RWPE1 (cell line): ENCODE data around the gene CNKSR3.

Source experiments
- CTCF ChIA-PET: fragments of 350-600 bp; sonication (Branson Sonifier 250); formaldehyde crosslinking; extraction: SDS; loops from one replicate; lab custom pipeline; 2021; lab: Yijun Ruan, JAX
- POLR2A ChIA-PET: fragments of 400-600 bp; formaldehyde crosslinking; extraction: SDS; loops from one replicate; lab custom pipeline; 2020; ENCODE audit warnings: antibody characterized with exemption; ENCODE audit not compliant: low non-redundant PET; lab: Yijun Ruan, JAX
- DNase-seq: peaks from one replicate; pipeline ENCODE4 v3.0.0; 2012; ENCODE audit warnings: low spot score
- H3K27ac ChIP-seq: fragments of 450-650 bp; 2 replicates; pipeline ENCODE4 v1.5.1; 2017
- TF ChIP-seq, protein P1 (sequence below): fragments of 450-650 bp; conservative IDR thresholded peaks from 2 replicates; pipeline ENCODE4 v1.5.1; 2017; ENCODE audit warnings: low read depth, mild to moderate bottlenecking

The CNKSR3 gene

DNA sequence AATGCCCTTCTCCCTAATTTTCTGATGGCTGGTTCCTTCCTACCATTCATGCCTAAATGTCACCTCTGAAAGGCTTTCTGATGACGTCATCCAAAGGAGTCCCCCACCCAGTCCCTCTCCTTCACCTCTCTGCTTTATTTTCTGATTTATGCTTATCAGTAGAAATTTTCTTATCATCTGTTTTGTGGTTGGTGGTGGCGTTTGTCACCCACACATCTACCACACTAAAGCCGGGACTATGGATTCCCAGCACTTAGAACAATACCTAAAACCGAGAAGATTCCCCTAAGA is 9.0 kb downstream of the CNKSR3 start:
- POLR2A ChIA-PET = no interaction called here
- H3K27ac ChIP-seq = no peak overlapping the region
- CTCF ChIA-PET = no interaction called here
- DNase-seq = no peak
- TF ChIP-seq, protein P1, sequence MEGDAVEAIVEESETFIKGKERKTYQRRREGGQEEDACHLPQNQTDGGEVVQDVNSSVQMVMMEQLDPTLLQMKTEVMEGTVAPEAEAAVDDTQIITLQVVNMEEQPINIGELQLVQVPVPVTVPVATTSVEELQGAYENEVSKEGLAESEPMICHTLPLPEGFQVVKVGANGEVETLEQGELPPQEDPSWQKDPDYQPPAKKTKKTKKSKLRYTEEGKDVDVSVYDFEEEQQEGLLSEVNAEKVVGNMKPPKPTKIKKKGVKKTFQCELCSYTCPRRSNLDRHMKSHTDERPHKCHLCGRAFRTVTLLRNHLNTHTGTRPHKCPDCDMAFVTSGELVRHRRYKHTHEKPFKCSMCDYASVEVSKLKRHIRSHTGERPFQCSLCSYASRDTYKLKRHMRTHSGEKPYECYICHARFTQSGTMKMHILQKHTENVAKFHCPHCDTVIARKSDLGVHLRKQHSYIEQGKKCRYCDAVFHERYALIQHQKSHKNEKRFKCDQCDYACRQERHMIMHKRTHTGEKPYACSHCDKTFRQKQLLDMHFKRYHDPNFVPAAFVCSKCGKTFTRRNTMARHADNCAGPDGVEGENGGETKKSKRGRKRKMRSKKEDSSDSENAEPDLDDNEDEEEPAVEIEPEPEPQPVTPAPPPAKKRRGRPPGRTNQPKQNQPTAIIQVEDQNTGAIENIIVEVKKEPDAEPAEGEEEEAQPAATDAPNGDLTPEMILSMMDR = no peak

DNA sequence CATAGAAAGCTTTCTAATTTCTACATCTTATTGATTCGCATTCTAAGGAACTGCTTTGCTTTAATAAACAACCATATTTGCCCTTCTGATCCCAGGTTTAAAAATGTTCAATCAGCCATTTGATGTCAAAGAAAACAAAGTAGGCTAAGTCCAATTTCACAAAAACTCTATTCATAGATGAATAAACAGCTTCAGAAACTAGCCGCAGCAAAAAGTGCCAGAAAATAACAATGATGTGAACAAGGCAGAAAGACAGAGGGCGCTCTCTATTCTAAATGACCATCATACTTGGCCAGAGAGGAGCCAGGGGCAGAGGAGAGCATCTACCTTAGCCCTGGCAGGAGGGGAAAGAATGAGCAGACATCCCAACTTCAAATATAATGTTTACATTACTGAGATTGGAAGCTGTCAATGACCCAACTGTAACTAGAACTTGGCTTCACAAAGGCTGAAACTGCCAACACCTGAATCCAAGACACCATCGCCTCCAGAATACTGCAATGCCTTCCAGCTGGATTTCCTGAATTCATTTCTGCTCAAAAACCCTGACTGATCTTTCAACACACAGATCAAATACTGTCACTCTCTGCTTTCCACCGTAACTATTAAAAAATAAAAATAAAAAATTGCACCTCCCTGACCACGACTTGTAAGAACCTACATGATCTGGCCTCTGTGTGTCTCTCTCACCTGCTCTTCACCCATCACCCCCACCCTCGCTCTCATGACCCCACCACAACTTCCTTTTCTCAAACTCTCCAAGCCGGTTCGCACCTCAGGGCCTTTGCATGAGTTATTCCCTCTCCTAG is 9.5 kb downstream of the CNKSR3 start:
- TF ChIP-seq, protein P1 = no peak
- no peak for DNase-seq
- POLR2A ChIA-PET = no interaction called here
- CTCF ChIA-PET = interaction anchor here (0.6 kb wide), 2 partner anchors 32 to 115 kb away, joined by 3 to 4 read pairs; no protein-coding TSS in a partner anchor
- no peak overlapping the region for H3K27ac ChIP-seq

- no peak for DNase-seq
- no peak overlapping the region for H3K27ac ChIP-seq
- TF ChIP-seq, protein P1 = no peak
- POLR2A ChIA-PET = no interaction called here
- CTCF ChIA-PET = interaction anchor here (0.6 kb wide), 2 partner anchors 31 to 116 kb away, joined by 3 to 4 read pairs; no protein-coding TSS in a partner anchor
These were observed 10.5 kb downstream of the CNKSR3 start for GRCh38 chr6:154499855-154500589.

- TF ChIP-seq, protein P1 = no peak
- ChIA-PET CTCF (interaction anchor here (0.6 kb wide), 1 partner anchor 782 kb away, joined by 3 read pairs; no protein-coding TSS in a partner anchor), POLR2A (no interaction called here)
- DNase-seq = no peak
- no peak overlapping the region for H3K27ac ChIP-seq
These were observed 12.0 kb downstream of the CNKSR3 start for GRCh38 chr6:154498340-154498934.

DNA sequence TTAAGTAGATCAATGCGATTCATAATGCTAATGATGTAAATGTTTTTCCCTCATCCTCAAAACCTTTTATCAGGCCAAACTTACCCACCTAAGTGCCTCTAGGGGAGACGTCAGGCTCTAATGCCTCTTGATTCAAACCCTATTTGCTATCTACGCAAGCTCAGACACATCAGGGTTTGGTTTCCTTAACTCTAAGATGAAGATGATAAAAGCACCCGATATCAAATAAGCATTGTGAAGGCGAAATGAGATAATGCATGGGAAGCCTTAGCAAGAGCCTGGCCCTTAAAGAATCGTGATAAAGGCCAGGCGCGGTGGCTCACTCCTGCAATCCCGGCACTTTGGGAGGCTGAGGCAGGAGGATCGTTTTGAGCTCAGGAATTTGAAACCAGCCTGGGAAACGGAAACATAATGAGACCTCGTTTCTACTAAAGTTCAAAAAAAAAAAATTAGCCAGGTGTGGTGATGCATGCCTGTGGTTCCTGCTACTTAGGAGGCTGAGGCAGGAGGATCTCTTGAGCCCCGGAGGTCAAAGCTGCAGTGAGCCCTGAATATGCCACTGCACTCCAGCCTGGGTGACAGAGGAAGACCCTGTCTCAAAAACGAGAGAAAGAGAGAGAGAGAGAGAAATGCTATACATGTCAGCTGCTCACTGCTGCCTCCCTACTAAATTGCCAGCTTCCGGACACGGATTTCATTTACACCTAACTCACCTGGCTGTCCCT is 13.5 kb downstream of the CNKSR3 start:
- no peak for DNase-seq
- CTCF ChIA-PET = interaction anchor here (0.6 kb wide), 1 partner anchor 46 kb away, joined by 3 read pairs; no protein-coding TSS in a partner anchor
- POLR2A ChIA-PET = interaction anchor here (0.6 kb wide), 1 partner anchor 14 kb away, joined by 3 read pairs; the partner anchor contains the start of gene CNKSR3
- H3K27ac ChIP-seq = no peak overlapping the region
- TF ChIP-seq, protein P1 = no peak

GRCh38 chr6:154496186-154496585 is 14.3 kb downstream of the CNKSR3 start:
- TF ChIP-seq, protein P1 = no peak
- ChIA-PET CTCF (no interaction called here), POLR2A (no interaction called here)
- no peak overlapping the region for H3K27ac ChIP-seq
- DNase-seq = no peak
